Activated CD8-positive, alpha-beta memory T cell treated with anti-CD3 and anti-CD28 coated beads, Interleukin-2, amount 50 U/mL, for 24 hours (primary cell): ENCODE results near the gene MORF4L1.
A peak's percentile ranks its signal among the peaks of the same experiment; 100 is the strongest.
"Not testable (repeated sequence)": the region's sequence is repeated elsewhere in the genome, so short reads cannot be mapped to it uniquely, and the experiment has no call there.

Experiments used
- DNase-seq: peaks from one replicate; pipeline ENCODE4 v3.0.0-alpha.2; 2020; ENCODE audit errors: extremely low read depth

Gene MORF4L1

GRCh38 chr15:78872155-78872971 lies at the start of gene MORF4L1:
Gene MORF4L1, plus strand, starts transcription at chr15:78872890. Its CDS starts 128 bp downstream, at chr15:78873018.
- DNase-seq: peak; percentile 88

GRCh38 chr15:78828920-78829319 lies 43.8 kb upstream of the MORF4L1 start:
- no peak for DNase-seq

GRCh38 chr15:78830514-78831228 lies 42.0 kb upstream of the MORF4L1 start:
- no peak for DNase-seq

- no peak for DNase-seq
These were observed 41.2 kb upstream of the MORF4L1 start for GRCh38 chr15:78831229-78832207.

GRCh38 chr15:78836333-78836732 lies 36.4 kb upstream of the MORF4L1 start:
- no peak for DNase-seq

- DNase-seq: no peak
These were observed 35.6 kb upstream of the MORF4L1 start for GRCh38 chr15:78837131-78837530.

GRCh38 chr15:78837543-78837942 lies 35.1 kb upstream of the MORF4L1 start:
- no peak for DNase-seq

GRCh38 chr15:78838489-78838888 lies 34.2 kb upstream of the MORF4L1 start:
- DNase-seq: no peak

GRCh38 chr15:78839151-78839550 lies 33.5 kb upstream of the MORF4L1 start:
- not testable (repeated sequence) for DNase-seq

GRCh38 chr15:78840661-78841375 lies 31.9 kb upstream of the MORF4L1 start:
- no peak for DNase-seq

- no peak for DNase-seq
These were observed 31.3 kb upstream of the MORF4L1 start for GRCh38 chr15:78841376-78841706.

GRCh38 chr15:78841891-78842290 lies 30.8 kb upstream of the MORF4L1 start:
- no peak for DNase-seq

GRCh38 chr15:78842519-78842918 lies 30.2 kb upstream of the MORF4L1 start:
- no peak for DNase-seq

- not testable (repeated sequence) for DNase-seq
These were observed 25.8 kb upstream of the MORF4L1 start for GRCh38 chr15:78846906-78847305.

GRCh38 chr15:78847387-78847906 lies 25.2 kb upstream of the MORF4L1 start:
- not testable (repeated sequence) for DNase-seq

- no peak for DNase-seq
These were observed 22.3 kb upstream of the MORF4L1 start for GRCh38 chr15:78850352-78850751.

GRCh38 chr15:78850941-78851755 lies 21.5 kb upstream of the MORF4L1 start:
- no peak for DNase-seq

- DNase-seq: no peak
These were observed 19.2 kb upstream of the MORF4L1 start for GRCh38 chr15:78853500-78853899.

GRCh38 chr15:78854833-78855372 lies 17.8 kb upstream of the MORF4L1 start:
- DNase-seq: no peak

- no peak for DNase-seq
These were observed 16.9 kb upstream of the MORF4L1 start for GRCh38 chr15:78855746-78856145.
